ENCODE measurements around the gene ZRANB1.

- TF ChIP-seq CTCF (conservative IDR thresholded peaks at IDR 0.05; ENCODE audit: low read length), result no peak
- TF ChIP-seq EZH2phosphoT487 (IDR thresholded peaks at IDR 0.05; ENCODE audit: borderline replicate concordance, low read depth, low read length), result no peak
Observed at GRCh38 chr10:124943301-124944092, 1.6 kb downstream of the ZRANB1 start.

Measured in OCI-LY7 (cell line).